Hippocampal formation (tissue), 2 donors: ENCODE measurements around the gene C2.
"Not testable (repeated sequence)": the region's sequence is repeated elsewhere in the genome, so short reads cannot be mapped to it uniquely, and the experiment has no call there.

Experiments used
- DNase-seq, 2 donors: peaks; one replicate each; lab custom pipeline; 2025; lab: John Stamatoyannopoulos, UW

The C2 gene

GRCh38 chr6:31898383-31899011 is 29.0 kb upstream of the C2 start:
- DNase-seq: peak in 1 of 2 donors; percentile 57

- no peak for DNase-seq
Observed at GRCh38 chr6:31899215-31899614, 28.3 kb upstream of the C2 start.

- no peak for DNase-seq
Observed at GRCh38 chr6:31899882-31900722, 27.4 kb upstream of the C2 start.

GRCh38 chr6:31900917-31901414 is 26.6 kb upstream of the C2 start:
- peak in 1 of 2 donors; percentile 47 for DNase-seq

GRCh38 chr6:31901415-31901952 is 26.0 kb upstream of the C2 start:
- DNase-seq: peak; percentile 34 to 57

GRCh38 chr6:31901953-31902643 is 25.4 kb upstream of the C2 start, which contains the start of gene ZBTB12:
TSS of gene ZBTB12 (minus strand) at chr6:31902086. CDS start at chr6:31901305, 781 bp downstream.
- peak; percentile 95 for DNase-seq

- no peak for DNase-seq
Observed at GRCh38 chr6:31903957-31904356, 23.6 kb upstream of the C2 start.

GRCh38 chr6:31905041-31905440 is 22.5 kb upstream of the C2 start:
- no peak for DNase-seq

GRCh38 chr6:31906122-31906521 is 21.4 kb upstream of the C2 start:
- DNase-seq: no peak

GRCh38 chr6:31906727-31907126 is 20.8 kb upstream of the C2 start:
- not testable (repeated sequence) for DNase-seq

GRCh38 chr6:31907158-31907813 is 20.2 kb upstream of the C2 start:
- DNase-seq: no peak

GRCh38 chr6:31908255-31908654 is 19.3 kb upstream of the C2 start:
- DNase-seq: not testable (repeated sequence)

GRCh38 chr6:31908791-31909190 is 18.7 kb upstream of the C2 start:
- no peak for DNase-seq

- DNase-seq: not testable (repeated sequence)
Observed at GRCh38 chr6:31909298-31909697, 18.2 kb upstream of the C2 start.

GRCh38 chr6:31911826-31912585 is 15.5 kb upstream of the C2 start:
- no peak for DNase-seq

- DNase-seq: no peak
Observed at GRCh38 chr6:31915351-31915750, 12.2 kb upstream of the C2 start.

GRCh38 chr6:31915756-31916155 is 11.8 kb upstream of the C2 start:
- no peak for DNase-seq

- DNase-seq: no peak
Observed at GRCh38 chr6:31918069-31918720, 9.3 kb upstream of the C2 start.

- DNase-seq: no peak
Observed at GRCh38 chr6:31919624-31920303, 7.8 kb upstream of the C2 start.

- DNase-seq: no peak
Observed at GRCh38 chr6:31920811-31921210, 6.7 kb upstream of the C2 start.
